K562 (cell line): Measurements from ENCODE around the gene LMAN2. TPM values are rescaled to one million over a fixed set of nuclear protein-coding genes. Genes with fewer than 3 reads are reported as not detected.

Experiments used
- ATAC-seq: fragments of 200-7000 bp; cut with Tn5 transposase; 3 replicates; pipeline ENCODE4 v1.9.1; 2020; ENCODE audit warnings: moderate library complexity
- BruUV-seq: library from RNA; stranded (reverse); fragments of 400-500 nt; replicated peaks from 2 replicates; lab custom pipeline; 2021; lab: Mats Ljungman, UMichigan
- CTCF ChIA-PET: fragments of 300-600 bp; formaldehyde crosslinking; extraction: SDS; loops from one replicate; lab custom pipeline; 2021; ENCODE audit warnings: low intra/inter-chr PET ratio; lab: Yijun Ruan, JAX
- POLR2A ChIA-PET: fragments of 300-600, 350-650 bp; sonication (Branson Sonifier 250); formaldehyde crosslinking; extraction: SDS; loops from one replicate; lab custom pipeline; 2021; ENCODE audit warnings: antibody characterized with exemption, inconsistent platforms; lab: Yijun Ruan, JAX
- DNase-seq, 4 experiments: peaks; one replicate each; pipeline versions ENCODE4 v3.0.0 to v3.0.0-alpha.2; 2011 to 2018; ENCODE audit warnings: low spot score in 3 of 4, mixed read lengths in 3 of 4; ENCODE audit errors: extremely low read depth in 1 of 4
- FAIRE-seq: peaks from 2 replicates; lab custom pipeline; 2011; peaks lifted over from hg19 to GRCh38; lab: Jason Lieb, UNC
- H2AFZ ChIP-seq: 2 replicates; pipeline ENCODE4 v1.6.0; 2011; ENCODE audit warnings: low read depth, low read length, control low read depth, inconsistent platforms
- H3K27ac ChIP-seq: fragments of 200-600 bp; 3 replicates; pipeline ENCODE4 v1.8.0; 2011; ENCODE audit warnings: low read depth, mild to moderate bottlenecking, control low read depth, inconsistent platforms, low read length, moderate library complexity, mixed read lengths; ENCODE audit errors: extremely low read depth
- H3K27me3 ChIP-seq, 2 experiments: fragments of 300-600 bp in 1 of 2; 2 replicates in 1 of 2; 3 replicates in 1 of 2; pipeline versions ENCODE4 v1.6.0 to v1.8.0; 2011; ENCODE audit warnings: inconsistent platforms in 2 of 2, low read length in 2 of 2, mild to moderate bottlenecking in 1 of 2, mixed read lengths in 1 of 2, moderate library complexity in 1 of 2; ENCODE audit not compliant: control insufficient read depth in 2 of 2, insufficient read depth in 2 of 2
- H3K36me3 ChIP-seq: fragments of 300-600 bp; 3 replicates; pipeline ENCODE4 v1.8.0; 2011; ENCODE audit warnings: mild to moderate bottlenecking, low read length, inconsistent platforms; ENCODE audit not compliant: control insufficient read depth, insufficient read depth
- H3K4me1 ChIP-seq, 2 experiments: fragments of 200-600 bp in 1 of 2; replicated peaks in 1 of 2; 2 replicates in 1 of 2; 3 replicates in 1 of 2; pipeline versions ENCODE4 v1.5.1 to v1.8.0; 2011; ENCODE audit warnings: inconsistent platforms in 2 of 2, low read length in 2 of 2, mild to moderate bottlenecking in 1 of 2, mixed read lengths in 1 of 2, moderate library complexity in 1 of 2; ENCODE audit not compliant: control insufficient read depth in 2 of 2, insufficient read depth in 2 of 2
- H3K4me2 ChIP-seq: 2 replicates; pipeline ENCODE4 v1.6.1; 2011; ENCODE audit warnings: low read length, control low read depth, inconsistent platforms, mixed read lengths; ENCODE audit not compliant: insufficient read depth
- H3K4me3 ChIP-seq: fragments of 200-600 bp; sonication (generic), shearing (Covaris generic); 2 replicates; pipeline ENCODE4 v1.5.1; 2016; ENCODE audit warnings: control low read depth, inconsistent platforms
- H3K79me2 ChIP-seq: fragments of 200-600 bp; 3 replicates; pipeline ENCODE4 v1.8.0; 2011; ENCODE audit warnings: low read length, inconsistent platforms; ENCODE audit not compliant: control insufficient read depth, insufficient read depth
- H3K9ac ChIP-seq, 2 experiments: 2 replicates each; pipeline versions ENCODE4 v1.6.0 to v1.6.1; 2011; ENCODE audit warnings: low read depth in 2 of 2, low read length in 2 of 2, control low read depth in 1 of 2, inconsistent platforms in 1 of 2, mild to moderate bottlenecking in 1 of 2, mixed read lengths in 1 of 2; ENCODE audit not compliant: insufficient read depth in 1 of 2
- H3K9me1 ChIP-seq: one replicate; pipeline ENCODE4 v1.6.0; 2011; ENCODE audit warnings: inconsistent platforms, mild to moderate bottlenecking, low read length, moderate library complexity; ENCODE audit not compliant: control insufficient read depth, insufficient read depth
- H3K9me3 ChIP-seq: replicated peaks from 2 replicates; pipeline ENCODE4 v1.5.1; 2011; ENCODE audit warnings: low read depth, low read length, inconsistent platforms; ENCODE audit not compliant: control insufficient read depth, insufficient read depth
- H4K20me1 ChIP-seq: replicated peaks from 2 replicates; pipeline ENCODE4 v1.6.1; 2011; ENCODE audit warnings: low read length, inconsistent platforms, mixed read lengths; ENCODE audit not compliant: control insufficient read depth, insufficient read depth
- CBFB ChIP-seq: sonication (generic); formaldehyde crosslinking; IDR thresholded peaks from 2 replicates; pipeline ENCODE4 v1.4.0; 2020; ENCODE audit warnings: mild to moderate bottlenecking, missing genetic modification reagents
- CSDE1 ChIP-seq, 2 experiments: fragments of 450-650 bp; IDR thresholded peaks; 2 replicates each; pipeline ENCODE4 v1.6.1; 2016; ENCODE audit warnings: mild to moderate bottlenecking in 1 of 2
- NFRKB ChIP-seq: fragments of 450-650 bp; IDR thresholded peaks from 2 replicates; pipeline ENCODE4 v1.6.1; 2016; ENCODE audit warnings: low read depth
- PHB ChIP-seq: fragments of 250-450 bp; sonication (Bioruptor Pico); IDR thresholded peaks from 2 replicates; pipeline ENCODE4 v1.5.0; 2021
- RBFOX2 ChIP-seq: fragments of 200-400 bp; formaldehyde crosslinking; IDR thresholded peaks from 2 replicates; pipeline ENCODE4 v1.6.1; 2017; ENCODE audit warnings: low read depth, mild to moderate bottlenecking, low read length, moderate library complexity
- TAF9B ChIP-seq: fragments of 450-650 bp; IDR thresholded peaks from 2 replicates; pipeline ENCODE4 v1.6.1; 2018; ENCODE audit warnings: mild to moderate bottlenecking; ENCODE audit not compliant: partially characterized antibody
- ZNF561 ChIP-seq: fragments of 450-650 bp; formaldehyde crosslinking; conservative IDR thresholded peaks from 2 replicates; pipeline ENCODE4 v1.4.0; 2020; ENCODE audit warnings: mild to moderate bottlenecking, moderate library complexity
- ZSCAN32 ChIP-seq: fragments of 450-650 bp; formaldehyde crosslinking; IDR thresholded peaks from 2 replicates; pipeline ENCODE4 v1.4.0; 2020; ENCODE audit warnings: mild to moderate bottlenecking, moderate library complexity
- WGBS: fragments of 100-300 bp; shearing (Covaris generic); methylation state at CpG from one replicate; pipeline ENCODE4 v1.1.6; 2016; ENCODE audit warnings: low coverage, mixed read lengths; ENCODE audit not compliant: insufficient coverage; ENCODE audit errors: missing lambda C conversion rate; 5-methylcytosine and 5-hydroxymethylcytosine counted together
- in situ Hi-C: fragments of 300-500 bp; cut with MboI; formaldehyde crosslinking; loops from 4 replicates; pipeline ENCODE4 v1.15.0; 2018; ENCODE audit warnings: inconsistent platforms, mixed read lengths
- intact Hi-C: fragments of 100-400 bp; cut with micrococcal nuclease; formaldehyde crosslinking; loops from 2 replicates; pipeline ENCODE4 v1.14.2; 2022
- polyA plus RNA-seq, 8 experiments: library from polyadenylated mRNA; depleted of rRNA in 4 of 8; stranded (reverse) in 5 of 8; unstranded in 3 of 8; fragments of >200 nt; fragmentation: Nextera tagmentation in 2 of 8; fragmentation: Illumina TruSeq in 1 of 8; extraction: Ambion mirVana in 2 of 8; extraction: Trizol in 1 of 8; gene quantifications; 2 replicates each; pipeline versions ENCODE4 v1.2.1 to v1.2.3, GENCODE V29; 2011 to 2014; ENCODE audit warnings: inconsistent platforms in 1 of 8, missing spikeins in 1 of 8
- total RNA-seq, 7 experiments: library from RNA; depleted of rRNA in 6 of 7; stranded (reverse); fragments of >200 nt in 6 of 7; fragmentation: Illumina TruSeq in 2 of 7; extraction: Trizol in 2 of 7; gene quantifications; 2 replicates each; pipeline versions ENCODE4 v1.2.1 to v1.2.3, GENCODE V29; 2011 to 2021; ENCODE audit warnings: low replicate concordance in 1 of 7
- TF ChIP-seq, protein P1 (sequence below), 2 experiments: fragments of 450-650 bp in 1 of 2; sonication (generic) in 1 of 2; formaldehyde crosslinking; conservative IDR thresholded peaks; 2 replicates each; pipeline versions ENCODE4 v1.4.0 to v1.8.1; 2020 to 2022; ENCODE audit warnings: mild to moderate bottlenecking in 1 of 2, missing genetic modification reagents in 1 of 2
- TF ChIP-seq, protein P2 (sequence below): fragments of 450-650 bp; formaldehyde crosslinking; conservative IDR thresholded peaks from 2 replicates; pipeline ENCODE4 v1.4.0; 2022; ENCODE audit warnings: mild to moderate bottlenecking, missing genetic modification characterization
- TF ChIP-seq, protein P3 (sequence below): fragments of 250-450 bp; sonication (Bioruptor Pico); IDR thresholded peaks from 2 replicates; pipeline ENCODE4 v1.4.0; 2020; ENCODE audit warnings: mild to moderate bottlenecking, moderate library complexity

The LMAN2 gene
- total and polyA plus RNA-seq, 9 of the 15 experiments (the other 6 are each of a cell fraction or from before 2014, with no cell fraction given) = 2.7 to 254 (median 136) TPM

DNA sequence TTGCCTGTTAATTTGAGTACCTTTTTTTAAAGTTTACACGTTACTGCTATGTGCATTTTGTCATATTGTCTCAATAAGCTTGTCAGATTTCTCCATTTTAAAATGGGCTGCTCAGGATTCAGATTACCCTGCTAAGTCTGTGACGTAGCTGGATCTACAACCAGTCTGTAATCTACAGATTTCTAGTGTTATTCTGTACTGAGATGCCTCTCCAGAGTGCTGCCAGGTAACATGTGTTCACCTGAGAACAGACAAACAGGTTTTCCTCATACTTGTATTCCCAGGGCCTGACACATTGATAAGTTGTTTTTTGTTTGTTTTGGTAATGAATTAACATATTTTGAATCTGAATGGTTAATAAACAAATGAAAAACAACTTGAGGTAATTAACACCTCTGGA lies 63.3 kb downstream of the LMAN2 start:
- WGBS = 72% methylated on average over 2 of the region's 2 CpGs
- no peak overlapping the region for H3K4me3 ChIP-seq
- TF ChIP-seq ZNF561 (no peak), RBFOX2 (no peak), CSDE1 (IDR thresholded peaks at IDR 0.05) (no peak), ZSCAN32 (no peak), NFRKB (no peak), CBFB (no peak), TAF9B (no peak), PHB (CRISPR knock-in tag) (no peak)
- TF ChIP-seq, protein P1, sequence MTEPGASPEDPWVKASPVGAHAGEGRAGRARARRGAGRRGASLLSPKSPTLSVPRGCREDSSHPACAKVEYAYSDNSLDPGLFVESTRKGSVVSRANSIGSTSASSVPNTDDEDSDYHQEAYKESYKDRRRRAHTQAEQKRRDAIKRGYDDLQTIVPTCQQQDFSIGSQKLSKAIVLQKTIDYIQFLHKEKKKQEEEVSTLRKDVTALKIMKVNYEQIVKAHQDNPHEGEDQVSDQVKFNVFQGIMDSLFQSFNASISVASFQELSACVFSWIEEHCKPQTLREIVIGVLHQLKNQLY (CRISPR knock-in tag; conservative IDR thresholded peaks at IDR 0.05) = no peak
- TF ChIP-seq, protein P2, sequence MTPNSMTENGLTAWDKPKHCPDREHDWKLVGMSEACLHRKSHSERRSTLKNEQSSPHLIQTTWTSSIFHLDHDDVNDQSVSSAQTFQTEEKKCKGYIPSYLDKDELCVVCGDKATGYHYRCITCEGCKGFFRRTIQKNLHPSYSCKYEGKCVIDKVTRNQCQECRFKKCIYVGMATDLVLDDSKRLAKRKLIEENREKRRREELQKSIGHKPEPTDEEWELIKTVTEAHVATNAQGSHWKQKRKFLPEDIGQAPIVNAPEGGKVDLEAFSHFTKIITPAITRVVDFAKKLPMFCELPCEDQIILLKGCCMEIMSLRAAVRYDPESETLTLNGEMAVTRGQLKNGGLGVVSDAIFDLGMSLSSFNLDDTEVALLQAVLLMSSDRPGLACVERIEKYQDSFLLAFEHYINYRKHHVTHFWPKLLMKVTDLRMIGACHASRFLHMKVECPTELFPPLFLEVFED (CRISPR knock-in tag) = no peak
- TF ChIP-seq, protein P3, sequence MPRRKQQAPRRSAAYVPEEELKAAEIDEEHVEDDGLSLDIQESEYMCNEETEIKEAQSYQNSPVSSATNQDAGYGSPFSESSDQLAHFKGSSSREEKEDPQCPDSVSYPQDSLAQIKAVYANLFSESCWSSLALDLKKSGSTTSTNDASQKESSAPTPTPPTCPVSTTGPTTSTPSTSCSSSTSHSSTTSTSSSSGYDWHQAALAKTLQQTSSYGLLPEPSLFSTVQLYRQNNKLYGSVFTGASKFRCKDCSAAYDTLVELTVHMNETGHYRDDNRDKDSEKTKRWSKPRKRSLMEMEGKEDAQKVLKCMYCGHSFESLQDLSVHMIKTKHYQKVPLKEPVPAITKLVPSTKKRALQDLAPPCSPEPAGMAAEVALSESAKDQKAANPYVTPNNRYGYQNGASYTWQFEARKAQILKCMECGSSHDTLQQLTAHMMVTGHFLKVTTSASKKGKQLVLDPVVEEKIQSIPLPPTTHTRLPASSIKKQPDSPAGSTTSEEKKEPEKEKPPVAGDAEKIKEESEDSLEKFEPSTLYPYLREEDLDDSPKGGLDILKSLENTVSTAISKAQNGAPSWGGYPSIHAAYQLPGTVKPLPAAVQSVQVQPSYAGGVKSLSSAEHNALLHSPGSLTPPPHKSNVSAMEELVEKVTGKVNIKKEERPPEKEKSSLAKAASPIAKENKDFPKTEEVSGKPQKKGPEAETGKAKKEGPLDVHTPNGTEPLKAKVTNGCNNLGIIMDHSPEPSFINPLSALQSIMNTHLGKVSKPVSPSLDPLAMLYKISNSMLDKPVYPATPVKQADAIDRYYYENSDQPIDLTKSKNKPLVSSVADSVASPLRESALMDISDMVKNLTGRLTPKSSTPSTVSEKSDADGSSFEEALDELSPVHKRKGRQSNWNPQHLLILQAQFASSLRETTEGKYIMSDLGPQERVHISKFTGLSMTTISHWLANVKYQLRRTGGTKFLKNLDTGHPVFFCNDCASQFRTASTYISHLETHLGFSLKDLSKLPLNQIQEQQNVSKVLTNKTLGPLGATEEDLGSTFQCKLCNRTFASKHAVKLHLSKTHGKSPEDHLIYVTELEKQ (CRISPR knock-in tag) = no peak
- no peaks in the 10 kb centered on the region for H3K9me3 ChIP-seq
- no TSS peak for BruUV-seq
- H3K27me3 ChIP-seq = no peaks in the 10 kb centered on the region
- no peak overlapping the region for H3K9ac ChIP-seq
- H2AFZ ChIP-seq = no peak overlapping the region
- no peaks in the 10 kb centered on the region for H4K20me1 ChIP-seq
- no peak overlapping the region for H3K4me2 ChIP-seq
- no peaks in the 10 kb centered on the region for H3K9me1 ChIP-seq
- ChIA-PET CTCF (no interaction called here), POLR2A (interaction anchor here (1.4 kb wide), 1 partner anchor 8 kb away, joined by 6 read pairs; no protein-coding TSS in a partner anchor)
- H3K27ac ChIP-seq = no peak overlapping the region
- peaks cover 78% of the 10 kb centered on the region for H3K36me3 ChIP-seq
- H3K79me2 ChIP-seq = no peaks in the 10 kb centered on the region
- in situ Hi-C loops = no loop called here
- no peaks in the 10 kb centered on the region for H3K4me1 ChIP-seq
- ATAC-seq (no peak), DNase-seq (no peak), FAIRE-seq (no peak)
- intact Hi-C loops = no loop called here
